ENCODE results near the gene MFSD12.

- TF ChIP-seq, protein P1, sequence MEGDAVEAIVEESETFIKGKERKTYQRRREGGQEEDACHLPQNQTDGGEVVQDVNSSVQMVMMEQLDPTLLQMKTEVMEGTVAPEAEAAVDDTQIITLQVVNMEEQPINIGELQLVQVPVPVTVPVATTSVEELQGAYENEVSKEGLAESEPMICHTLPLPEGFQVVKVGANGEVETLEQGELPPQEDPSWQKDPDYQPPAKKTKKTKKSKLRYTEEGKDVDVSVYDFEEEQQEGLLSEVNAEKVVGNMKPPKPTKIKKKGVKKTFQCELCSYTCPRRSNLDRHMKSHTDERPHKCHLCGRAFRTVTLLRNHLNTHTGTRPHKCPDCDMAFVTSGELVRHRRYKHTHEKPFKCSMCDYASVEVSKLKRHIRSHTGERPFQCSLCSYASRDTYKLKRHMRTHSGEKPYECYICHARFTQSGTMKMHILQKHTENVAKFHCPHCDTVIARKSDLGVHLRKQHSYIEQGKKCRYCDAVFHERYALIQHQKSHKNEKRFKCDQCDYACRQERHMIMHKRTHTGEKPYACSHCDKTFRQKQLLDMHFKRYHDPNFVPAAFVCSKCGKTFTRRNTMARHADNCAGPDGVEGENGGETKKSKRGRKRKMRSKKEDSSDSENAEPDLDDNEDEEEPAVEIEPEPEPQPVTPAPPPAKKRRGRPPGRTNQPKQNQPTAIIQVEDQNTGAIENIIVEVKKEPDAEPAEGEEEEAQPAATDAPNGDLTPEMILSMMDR (IDR thresholded peaks at IDR 0.05), result no peak
- no peak for TF ChIP-seq EP300 (IDR thresholded peaks at IDR 0.05)
Measured at GRCh38 chr19:3590991-3591659, 33.7 kb upstream of the MFSD12 start.

Measured in gastroesophageal sphincter (tissue), 3 donors.